Effector CD4-positive, alpha-beta T cell (primary cell): ENCODE results near the gene MYH4. TPM values are rescaled to one million over a fixed set of nuclear protein-coding genes. Genes with fewer than 3 reads are reported as not detected.

Experiments used
- DNase-seq: peaks from one replicate; pipeline ENCODE4 v3.0.0-alpha.2; 2020
- total RNA-seq: gene quantifications from one replicate; lab custom pipeline; 2026; lab: John Stamatoyannopoulos, UW

Gene MYH4
- total RNA-seq, result not detected

GRCh38 chr17:10469459-10469858 is at the start of gene MYH4:
MYH4 (minus strand) TSS chr17:10469559; CDS start chr17:10466745, 2,814 bp downstream.
- no peak for DNase-seq

- DNase-seq, result no peak
Observed at GRCh38 chr17:10518271-10519037, 49.1 kb upstream of the MYH4 start, which contains the start of gene MYH1. MYH1 (minus strand) TSS chr17:10518542; CDS start chr17:10516642, 1,900 bp downstream.

GRCh38 chr17:10516638-10517037 is 47.3 kb upstream of the MYH4 start:
- no peak for DNase-seq

- no peak for DNase-seq
Observed at GRCh38 chr17:10516065-10516464, 46.7 kb upstream of the MYH4 start.

- no peak for DNase-seq
Observed at GRCh38 chr17:10513299-10514067, 44.1 kb upstream of the MYH4 start.

- DNase-seq, result no peak
Observed at GRCh38 chr17:10512856-10513255, 43.5 kb upstream of the MYH4 start.

GRCh38 chr17:10499950-10500349 is 30.6 kb upstream of the MYH4 start:
- DNase-seq, result no peak

GRCh38 chr17:10492004-10492403 is 22.6 kb upstream of the MYH4 start:
- no peak for DNase-seq

GRCh38 chr17:10482252-10482651 is 12.9 kb upstream of the MYH4 start:
- no peak for DNase-seq

- no peak for DNase-seq
Observed at GRCh38 chr17:10477701-10478100, 8.3 kb upstream of the MYH4 start.

GRCh38 chr17:10474536-10474935 is 5.2 kb upstream of the MYH4 start:
- no peak for DNase-seq

GRCh38 chr17:10471858-10472257 is 2.5 kb upstream of the MYH4 start:
- DNase-seq, result no peak

GRCh38 chr17:10463402-10463801 is 6.0 kb downstream of the MYH4 start:
- no peak for DNase-seq

- no peak for DNase-seq
Observed at GRCh38 chr17:10460062-10460461, 9.3 kb downstream of the MYH4 start.

- DNase-seq, result no peak
Observed at GRCh38 chr17:10458701-10459100, 10.7 kb downstream of the MYH4 start.

- no peak for DNase-seq
Observed at GRCh38 chr17:10457952-10458351, 11.4 kb downstream of the MYH4 start.

- no peak for DNase-seq
Observed at GRCh38 chr17:10447026-10447931, 22.1 kb downstream of the MYH4 start.

- no peak for DNase-seq
Observed at GRCh38 chr17:10439816-10440215, 29.5 kb downstream of the MYH4 start.

- DNase-seq, result no peak
Observed at GRCh38 chr17:10435096-10435495, 34.3 kb downstream of the MYH4 start.

GRCh38 chr17:10429421-10430045 is 39.8 kb downstream of the MYH4 start:
- no peak for DNase-seq

GRCh38 chr17:10428781-10429180 is 40.6 kb downstream of the MYH4 start:
- no peak for DNase-seq

- DNase-seq, result no peak
Observed at GRCh38 chr17:10421900-10422542, 47.3 kb downstream of the MYH4 start, which contains the start of gene MYH8. MYH8 (minus strand) TSS chr17:10421950; CDS start chr17:10420227, 1,723 bp downstream.
